HG03103 (cell line): ENCODE data around the gene P2RY11.

Source experiments
- ATAC-seq: cut with Tn5 transposase; IDR thresholded peaks from one replicate; pipeline ENCODE4 v1.9.1; 2021; ENCODE audit warnings: low read depth; ENCODE audit not compliant: unreplicated experiment

The P2RY11 gene

GRCh38 chr19:10137751-10138682 lies 26.5 kb downstream of the P2RY11 start:
- no peak for ATAC-seq

- ATAC-seq: no peak
These were observed 27.6 kb downstream of the P2RY11 start for GRCh38 chr19:10138879-10139795.

GRCh38 chr19:10139952-10140351 lies 28.5 kb downstream of the P2RY11 start:
- ATAC-seq: no peak

GRCh38 chr19:10141479-10141878 lies 30.0 kb downstream of the P2RY11 start:
- ATAC-seq: no peak

- no peak for ATAC-seq
These were observed 30.5 kb downstream of the P2RY11 start for GRCh38 chr19:10141973-10142372.

DNA sequence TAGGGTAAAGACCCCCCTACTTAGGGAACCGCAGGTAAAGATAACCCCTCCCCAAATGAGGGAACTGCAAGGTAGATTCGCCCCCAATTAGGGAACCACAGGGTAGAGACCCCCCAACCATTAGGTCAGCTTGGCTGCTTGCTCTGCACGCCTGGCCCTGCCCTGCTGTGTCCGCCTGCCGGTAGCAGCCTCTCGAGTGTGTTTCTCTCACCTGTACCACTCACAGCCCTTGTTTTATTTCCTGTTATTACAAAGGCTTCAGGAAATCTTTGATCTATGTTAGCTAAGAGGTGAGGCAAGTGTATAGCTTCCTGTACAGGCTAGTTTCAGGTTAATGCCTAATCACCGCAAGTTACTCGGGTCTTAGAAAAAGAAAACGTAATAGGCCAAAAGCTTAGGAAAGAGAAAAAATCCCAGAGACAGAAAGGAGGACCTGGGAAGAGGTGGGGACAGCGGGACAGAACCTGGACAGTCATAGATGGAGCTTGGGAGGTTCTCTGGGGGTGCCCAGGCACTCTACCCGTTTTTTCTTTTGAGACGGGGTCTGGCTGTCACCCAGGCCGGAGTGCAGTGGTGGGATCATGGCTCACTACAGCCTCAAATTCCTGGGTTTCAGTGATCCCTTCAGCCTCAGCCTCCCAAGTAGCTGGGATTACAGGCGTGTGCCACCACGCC lies 31.3 kb downstream of the P2RY11 start:
- no peak for ATAC-seq

GRCh38 chr19:10143681-10144080 lies 32.2 kb downstream of the P2RY11 start:
- no peak for ATAC-seq

DNA sequence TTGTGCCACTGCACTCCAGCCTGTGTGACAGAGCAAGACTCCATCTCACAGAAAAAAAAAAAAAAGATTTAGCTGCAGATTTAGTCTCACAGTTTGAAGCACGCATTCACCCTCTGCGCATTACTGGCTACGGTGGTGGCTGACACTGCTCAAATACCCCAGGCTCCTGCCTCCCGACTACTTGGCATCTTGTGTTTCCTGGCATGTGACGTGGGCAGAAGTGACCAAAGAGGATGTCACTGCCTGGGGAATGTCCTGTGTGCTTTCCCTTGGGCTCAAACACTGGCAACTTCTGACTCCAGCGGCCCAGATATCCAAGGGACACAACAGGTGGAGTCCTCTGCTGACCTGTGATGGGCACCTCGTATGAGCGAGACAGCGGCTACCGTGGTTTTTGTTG lies 32.9 kb downstream of the P2RY11 start:
- no peak for ATAC-seq

GRCh38 chr19:10145031-10145430 lies 33.5 kb downstream of the P2RY11 start:
- ATAC-seq: no peak

GRCh38 chr19:10146142-10146541 lies 34.6 kb downstream of the P2RY11 start:
- ATAC-seq: no peak

DNA sequence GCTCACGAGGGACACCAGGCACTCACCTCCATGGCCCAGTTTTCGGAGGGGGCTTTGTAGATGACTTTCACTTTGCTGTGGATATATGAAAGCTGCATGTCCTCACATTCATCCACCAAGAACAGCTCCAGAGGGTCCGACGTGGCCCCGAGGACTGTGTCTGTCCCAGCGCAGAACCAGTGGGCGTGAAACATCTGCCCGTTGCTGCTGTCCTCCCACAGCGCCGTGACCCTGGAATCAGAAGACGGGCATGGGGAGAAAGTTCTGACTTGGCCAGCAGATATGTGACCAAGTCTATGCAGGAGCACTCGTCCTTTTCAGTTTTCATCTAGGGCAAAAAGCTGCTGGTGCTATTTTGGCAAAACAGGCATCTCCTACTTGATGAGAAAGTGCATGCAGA lies 37.9 kb downstream of the P2RY11 start:
- ATAC-seq: no peak

DNA sequence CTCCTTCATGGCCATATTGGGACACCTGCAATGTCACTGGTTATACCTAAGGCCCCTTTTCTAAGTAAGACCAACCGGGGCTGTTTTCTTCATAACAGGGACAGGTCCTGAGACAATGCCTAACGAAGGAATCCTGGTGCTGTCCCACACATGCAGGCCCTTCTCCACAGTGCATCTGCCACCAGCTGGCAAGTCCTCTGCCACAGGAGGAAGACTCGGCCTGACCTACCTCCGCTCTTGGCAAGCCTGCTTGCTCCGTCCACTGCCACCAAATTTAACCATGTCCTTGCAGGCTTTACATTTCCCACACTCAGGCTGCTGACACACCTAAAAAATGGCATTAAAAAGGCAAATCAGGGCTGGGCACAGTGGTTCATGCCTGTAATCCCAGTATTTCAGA lies 40.0 kb downstream of the P2RY11 start:
- ATAC-seq: no peak

GRCh38 chr19:10152100-10152499 lies 40.6 kb downstream of the P2RY11 start:
- ATAC-seq: no peak

DNA sequence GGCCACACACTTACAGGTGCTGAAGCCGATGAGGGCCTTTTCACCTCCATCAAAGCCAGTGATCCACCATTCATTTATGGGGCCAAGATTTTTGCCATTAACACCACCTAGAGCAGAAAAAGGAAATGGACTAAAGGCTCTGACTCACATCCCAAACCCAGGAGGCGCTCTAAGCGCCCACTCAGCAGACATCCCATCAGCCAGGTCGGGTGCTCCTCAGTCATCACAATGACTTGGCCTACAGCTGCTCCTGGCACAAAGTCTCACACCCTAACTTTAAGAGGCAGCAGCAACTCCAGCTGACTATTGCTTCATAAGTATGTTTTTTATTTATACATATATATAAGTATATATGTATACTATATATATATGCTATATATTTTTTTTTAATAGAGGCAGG lies 44.3 kb downstream of the P2RY11 start:
- no peak for ATAC-seq

DNA sequence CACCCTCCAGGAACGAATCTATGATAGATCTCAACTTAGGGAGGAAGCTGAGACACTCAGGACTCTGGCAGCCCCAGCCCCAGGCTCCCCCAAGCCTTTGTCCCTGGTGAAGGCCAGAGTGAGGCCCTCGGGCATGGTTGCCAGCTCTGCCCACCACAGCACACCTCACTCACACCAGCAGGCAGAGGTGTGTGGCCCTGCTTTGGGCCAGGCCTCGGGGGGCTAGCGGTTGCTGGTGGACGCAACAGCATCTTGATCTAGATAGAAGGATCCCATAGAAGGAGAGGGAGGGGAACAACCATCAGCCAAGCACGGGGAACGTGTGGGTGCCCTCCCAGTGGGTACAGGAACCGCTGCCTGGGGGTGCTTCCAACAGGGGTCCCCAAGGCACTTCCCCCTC lies 46.6 kb downstream of the P2RY11 start:
- ATAC-seq: no peak

DNA sequence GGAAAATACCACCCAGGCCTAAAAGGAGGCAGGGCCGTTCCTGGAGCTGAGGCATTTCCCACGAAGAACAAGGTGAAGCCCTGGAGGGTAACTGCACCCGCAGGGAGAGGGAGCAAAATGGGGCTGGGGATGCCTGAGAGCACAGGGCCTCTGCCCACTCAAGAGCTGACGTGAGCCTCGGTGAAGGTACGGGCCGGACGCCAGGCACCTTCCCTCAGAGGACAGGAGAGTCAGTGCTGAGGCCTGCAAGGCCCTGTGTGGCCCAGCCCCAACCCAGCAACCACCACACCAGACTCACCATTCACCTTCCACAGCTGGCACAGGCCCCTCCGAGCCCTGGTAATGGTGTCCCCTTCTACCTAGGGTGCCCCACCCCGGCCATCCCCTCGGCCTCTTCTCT lies 47.0 kb downstream of the P2RY11 start:
- no peak for ATAC-seq

DNA sequence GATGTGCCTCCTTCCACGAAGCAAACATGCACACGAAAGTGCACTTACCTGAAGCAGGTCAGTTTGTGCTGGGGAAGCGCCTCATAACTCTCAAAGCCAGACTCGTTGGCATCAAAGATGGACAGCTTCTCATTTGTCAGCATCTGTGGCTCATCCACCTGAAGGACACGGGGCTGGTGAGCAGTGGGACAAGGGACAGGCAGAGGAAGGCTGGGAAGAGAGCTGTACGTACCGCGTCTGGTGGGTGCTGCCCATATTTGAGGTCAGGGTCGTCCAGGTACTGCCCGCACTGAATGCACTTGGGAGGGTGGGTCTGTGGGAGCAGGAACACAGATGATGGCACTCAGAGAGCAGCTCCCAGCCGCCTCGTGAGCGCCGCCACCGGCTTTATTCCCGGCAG lies 48.1 kb downstream of the P2RY11 start:
- ATAC-seq: no peak

DNA sequence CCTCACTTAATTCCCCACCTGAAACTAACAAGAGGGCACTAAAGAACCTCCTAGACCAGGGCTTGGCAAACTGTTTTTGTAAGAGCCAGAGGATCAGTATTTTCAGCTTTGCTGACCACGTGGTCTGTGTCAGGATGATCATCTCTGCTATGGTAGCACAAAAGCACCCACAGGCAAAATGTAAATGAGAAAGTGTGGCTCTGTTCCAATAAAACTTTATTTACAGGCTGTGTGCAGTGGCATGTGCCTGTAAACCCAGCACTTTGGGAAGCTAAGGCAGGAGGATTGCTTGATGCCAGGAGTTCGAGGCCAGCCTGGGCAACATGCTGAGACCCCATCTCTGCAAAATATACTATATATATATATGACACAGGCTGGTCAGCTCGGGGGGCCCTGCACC lies 52.0 kb downstream of the P2RY11 start:
- no peak for ATAC-seq
